H1 (cell line): ENCODE data around the gene EHBP1. TPM values are rescaled to one million over a fixed set of nuclear protein-coding genes. Genes with fewer than 3 reads are reported as not detected.

ENCODE experiments used
- CTCF ChIA-PET: fragments of 300-600 bp; sonication (Branson Sonifier 250); formaldehyde crosslinking; loops from one replicate; lab custom pipeline; 2021; ENCODE audit not compliant: partially characterized antibody; lab: Charles Lee
- POLR2A ChIA-PET: fragments of 300-600 bp; sonication (Branson Sonifier 250); formaldehyde crosslinking; loops from one replicate; lab custom pipeline; 2021; ENCODE audit warnings: inconsistent platforms; ENCODE audit not compliant: partially characterized antibody; lab: Charles Lee
- DNase-seq, 2 experiments: peaks; one replicate each; pipeline versions ENCODE4 v3.0.0 to v3.0.0-alpha.2; 2010 to 2022; ENCODE audit warnings: low spot score in 2 of 2, low read depth in 1 of 2, mixed read lengths in 1 of 2
- FAIRE-seq: peaks from 2 replicates; lab custom pipeline; 2011; peaks lifted over from hg19 to GRCh38; lab: Jason Lieb, UNC
- H2AFZ ChIP-seq: 2 replicates; pipeline ENCODE4 v1.8.1; 2012; ENCODE audit warnings: low read length, inconsistent platforms
- H2AK5ac ChIP-seq: 2 replicates; pipeline ENCODE4 v1.6.1; 2013; ENCODE audit warnings: low read depth, low read length
- H2BK120ac ChIP-seq: replicated peaks from 2 replicates; pipeline ENCODE3; 2013; ENCODE audit warnings: low read depth, low read length, inconsistent platforms
- H2BK12ac ChIP-seq: 2 replicates; pipeline ENCODE4 v1.6.1; 2013; ENCODE audit warnings: low read depth, low read length
- H2BK15ac ChIP-seq: 2 replicates; pipeline ENCODE4 v1.6.1; 2013; ENCODE audit warnings: low read length
- H2BK20ac ChIP-seq: 2 replicates; pipeline ENCODE4 v1.6.1; 2013; ENCODE audit warnings: low read length
- H2BK5ac ChIP-seq: 2 replicates; pipeline ENCODE4 v1.6.1; 2013; ENCODE audit warnings: low read depth, low read length
- H3K14ac ChIP-seq: 2 replicates; pipeline ENCODE4 v1.6.1; 2013; ENCODE audit warnings: inconsistent platforms; ENCODE audit not compliant: insufficient read length
- H3K18ac ChIP-seq: 2 replicates; pipeline ENCODE4 v1.6.1; 2013; ENCODE audit warnings: low read length; ENCODE audit errors: extremely low read depth
- H3K23ac ChIP-seq: 2 replicates; pipeline ENCODE4 v1.6.1; 2013; ENCODE audit warnings: inconsistent platforms; ENCODE audit not compliant: insufficient read length
- H3K23me2 ChIP-seq: 2 replicates; pipeline ENCODE4 v1.6.1; 2013; ENCODE audit warnings: low read depth, low read length
- H3K27ac ChIP-seq: 2 replicates; pipeline ENCODE4 v1.6.1; 2011; ENCODE audit warnings: low read depth, low read length, inconsistent platforms
- H3K27me3 ChIP-seq, 4 experiments: replicated peaks in 1 of 4; 1 replicate in 1 of 4; 2 replicates in 3 of 4; pipeline versions ENCODE4 v1.6.1 to v1.8.1; 2011 to 2013; ENCODE audit warnings: low read length in 3 of 4, mild to moderate bottlenecking in 3 of 4, inconsistent platforms in 2 of 4, mixed read lengths in 2 of 4, moderate library complexity in 1 of 4; ENCODE audit not compliant: control insufficient read depth in 3 of 4, insufficient read depth in 3 of 4; ENCODE audit errors: extremely low read depth in 1 of 4
- H3K36me3 ChIP-seq, 4 experiments: 2 replicates each; pipeline versions ENCODE4 v1.6.1 to v1.8.1; 2011 to 2013; ENCODE audit warnings: mild to moderate bottlenecking in 4 of 4, low read length in 3 of 4, moderate library complexity in 2 of 4, control low read depth in 1 of 4, inconsistent platforms in 1 of 4; ENCODE audit not compliant: insufficient read depth in 4 of 4, control insufficient read depth in 2 of 4
- H3K4ac ChIP-seq: replicated peaks from 2 replicates; pipeline ENCODE3; 2013; ENCODE audit warnings: low read length, low read depth, mixed read lengths, inconsistent platforms; ENCODE audit not compliant: insufficient read length
- H3K4me1 ChIP-seq, 4 experiments: replicated peaks in 1 of 4; 1 replicate in 1 of 4; 2 replicates in 3 of 4; pipeline versions ENCODE4 v1.6.1 to v1.8.1; 2011 to 2013; ENCODE audit warnings: low read length in 3 of 4, inconsistent platforms in 2 of 4, mixed read lengths in 1 of 4; ENCODE audit not compliant: insufficient read depth in 4 of 4, control insufficient read depth in 3 of 4
- H3K4me2 ChIP-seq, 2 experiments: 2 replicates each; pipeline versions ENCODE4 v1.6.1 to v1.8.1; 2011 to 2013; ENCODE audit warnings: low read depth in 2 of 2, low read length in 2 of 2, control low read depth in 1 of 2, inconsistent platforms in 1 of 2, mild to moderate bottlenecking in 1 of 2; ENCODE audit not compliant: insufficient read depth in 1 of 2
- H3K4me3 ChIP-seq, 4 experiments: fragments of 200-600, 300-600 bp in 1 of 4; sonication (generic), shearing (Covaris generic), sonication (Bioruptor Twin) in 1 of 4; 2 replicates each; pipeline versions ENCODE4 v1.5.1 to v1.8.1; 2011 to 2016; ENCODE audit warnings: low read length in 4 of 4, low read depth in 3 of 4, control low read depth in 2 of 4, inconsistent platforms in 2 of 4, mild to moderate bottlenecking in 2 of 4, mixed read lengths in 1 of 4, moderate library complexity in 1 of 4; ENCODE audit not compliant: insufficient read depth in 2 of 4; ENCODE audit errors: extremely low read depth in 1 of 4
- H3K56ac ChIP-seq: replicated peaks from 2 replicates; pipeline ENCODE3; 2013; ENCODE audit warnings: low read depth, mild to moderate bottlenecking, mixed read lengths, low read length, inconsistent platforms; ENCODE audit not compliant: insufficient read length
- H3K79me1 ChIP-seq: 2 replicates; pipeline ENCODE4 v1.6.1; 2013; ENCODE audit warnings: low read depth, low read length, control low read depth
- H3K79me2 ChIP-seq, 2 experiments: 2 replicates each; pipeline versions ENCODE4 v1.6.1 to v1.8.1; 2012 to 2013; ENCODE audit warnings: low read length in 2 of 2, mild to moderate bottlenecking in 2 of 2, inconsistent platforms in 1 of 2; ENCODE audit not compliant: insufficient read depth in 2 of 2, control insufficient read depth in 1 of 2
- H3K9ac ChIP-seq, 4 experiments: replicated peaks in 1 of 4; 1 replicate in 1 of 4; 2 replicates in 3 of 4; pipeline versions ENCODE4 v1.6.1 to v1.8.1; 2011 to 2013; ENCODE audit warnings: low read depth in 3 of 4, low read length in 3 of 4, control low read depth in 2 of 4, mild to moderate bottlenecking in 2 of 4, moderate library complexity in 2 of 4, inconsistent platforms in 1 of 4; ENCODE audit errors: extremely low read depth in 1 of 4
- H3K9me3 ChIP-seq, 2 experiments: 2 replicates each; pipeline versions ENCODE4 v1.6.1 to v1.8.1; 2012 to 2013; ENCODE audit warnings: mild to moderate bottlenecking in 2 of 2, moderate library complexity in 2 of 2, control low read depth in 1 of 2, inconsistent platforms in 1 of 2, low read depth in 1 of 2, low read length in 1 of 2, mixed read lengths in 1 of 2; ENCODE audit not compliant: insufficient read depth in 2 of 2
- H4K20me1 ChIP-seq, 2 experiments: replicated peaks in 1 of 2; 2 replicates each; pipeline versions ENCODE3 to v1.8.1; 2011 to 2013; ENCODE audit warnings: inconsistent platforms in 2 of 2, low read length in 2 of 2, mild to moderate bottlenecking in 1 of 2; ENCODE audit not compliant: insufficient read depth in 2 of 2, control insufficient read depth in 1 of 2
- H4K5ac ChIP-seq: 2 replicates; pipeline ENCODE4 v1.6.1; 2013; ENCODE audit warnings: low read length, low read depth, mixed read lengths, inconsistent platforms; ENCODE audit not compliant: insufficient read length
- H4K8ac ChIP-seq: 2 replicates; pipeline ENCODE4 v1.8.0; 2013; ENCODE audit warnings: mild to moderate bottlenecking, moderate library complexity, low read length, inconsistent platforms; ENCODE audit not compliant: insufficient read depth; ENCODE audit errors: extremely low read depth
- H4K91ac ChIP-seq: replicated peaks from 2 replicates; pipeline ENCODE3; 2013; ENCODE audit warnings: low read length, mixed read lengths, inconsistent platforms; ENCODE audit not compliant: insufficient read length
- BACH1 ChIP-seq: IDR thresholded peaks from 2 replicates; pipeline ENCODE4 v1.6.1; 2012; ENCODE audit warnings: low read length, improper control_type of control experiment
- BRCA1 ChIP-seq: IDR thresholded peaks from 2 replicates; pipeline ENCODE4 v1.6.1; 2012; ENCODE audit warnings: low read depth, low read length, improper control_type of control experiment
- CTBP2 ChIP-seq: IDR thresholded peaks from 2 replicates; pipeline ENCODE4 v1.7.0; 2011; ENCODE audit warnings: borderline replicate concordance, mild to moderate bottlenecking, moderate library complexity, mixed read lengths, low read length; ENCODE audit not compliant: insufficient read depth, insufficient read length
- EGR1 ChIP-seq: IDR thresholded peaks from 2 replicates; pipeline ENCODE4 v1.6.1; 2011; ENCODE audit warnings: low read depth, low read length, borderline replicate concordance
- EP300 ChIP-seq, 2 experiments: IDR thresholded peaks; 1 replicate in 1 of 2; 2 replicates in 1 of 2; pipeline ENCODE4 v1.6.1; 2011 to 2012; ENCODE audit warnings: low read depth in 2 of 2, low read length in 2 of 2, mild to moderate bottlenecking in 2 of 2, borderline replicate concordance in 1 of 2, inconsistent platforms in 1 of 2, moderate library complexity in 1 of 2
- MAFK ChIP-seq: IDR thresholded peaks from 2 replicates; pipeline ENCODE4 v1.6.1; 2012; ENCODE audit warnings: low read depth, mild to moderate bottlenecking, improper control_type of control experiment, low read length
- RAD21 ChIP-seq, 2 experiments: IDR thresholded peaks in 1 of 2; conservative IDR thresholded peaks in 1 of 2; 2 replicates each; pipeline ENCODE4 v1.6.1; 2011; ENCODE audit warnings: low read depth in 2 of 2, low read length in 2 of 2, improper control_type of control experiment in 1 of 2, inconsistent platforms in 1 of 2, mild to moderate bottlenecking in 1 of 2, moderate library complexity in 1 of 2
- SIN3A ChIP-seq, 2 experiments: IDR thresholded peaks in 1 of 2; conservative IDR thresholded peaks in 1 of 2; 2 replicates each; pipeline ENCODE4 v1.6.1; 2011 to 2012; ENCODE audit warnings: low read length in 2 of 2, improper control_type of control experiment in 1 of 2, low read depth in 1 of 2, mild to moderate bottlenecking in 1 of 2
- SRF ChIP-seq: IDR thresholded peaks from 2 replicates; pipeline ENCODE4 v1.6.1; 2011; ENCODE audit warnings: mild to moderate bottlenecking, low read depth, low read length, moderate library complexity
- TAF1 ChIP-seq: IDR thresholded peaks from 2 replicates; pipeline ENCODE4 v1.6.1; 2011; ENCODE audit warnings: mild to moderate bottlenecking, low read depth, low read length
- TEAD4 ChIP-seq: IDR thresholded peaks from 2 replicates; pipeline ENCODE4 v1.6.1; 2012; ENCODE audit warnings: low read depth, low read length, inconsistent platforms, mixed read lengths
- YY1 ChIP-seq: IDR thresholded peaks from 2 replicates; pipeline ENCODE4 v1.6.1; 2011; ENCODE audit warnings: low read depth, mild to moderate bottlenecking, low read length
- polyA plus RNA-seq, 7 experiments: library from polyadenylated mRNA; depleted of rRNA in 3 of 7; stranded (reverse) in 5 of 7; unstranded in 2 of 7; fragments of >200 nt in 5 of 7; fragments of 200-250 nt in 2 of 7; gene quantifications; 1 replicate in 5 of 7; 2 replicates in 1 of 7; 4 replicates in 1 of 7; pipeline versions ENCODE4 v1.2.1 to v1.2.3, GENCODE V29; 2011 to 2013; ENCODE audit warnings: missing spikeins in 2 of 7, mixed read lengths in 2 of 7
- total RNA-seq: library from RNA; stranded (reverse); fragmentation: NEBNext Ultra II Directional; extraction: Animal tissue kit (Norgen Biotek cat#: 25700); gene quantifications from 2 replicates; pipeline ENCODE4 v1.2.1, GENCODE V29; 2021

The EHBP1 gene
- total and polyA plus RNA-seq, 2 of the 8 experiments (the other 6 are each of a cell fraction or from before 2014, with no cell fraction given) = 12.0 to 64.1 TPM

- H3K4ac ChIP-seq = no peak overlapping the region
- no peak overlapping the region for H4K5ac ChIP-seq
- CTCF ChIA-PET = interaction anchor here (0.9 to 1.3 kb wide), 2 partner anchors 243 to 263 kb away, joined by 3 read pairs; no protein-coding TSS in a partner anchor
- DNase-seq (no peak), FAIRE-seq (no peak)
- H2BK120ac ChIP-seq = no peak overlapping the region
- H2BK15ac ChIP-seq = no peak overlapping the region
- H3K36me3 ChIP-seq = no peaks in the 10 kb centered on the region
- H4K8ac ChIP-seq = no peak overlapping the region
- H3K27ac ChIP-seq = no peak overlapping the region
- H2AK5ac ChIP-seq = no peak overlapping the region
- no peak overlapping the region for H2AFZ ChIP-seq
- no peak overlapping the region for H3K23ac ChIP-seq
- no peak overlapping the region for H2BK5ac ChIP-seq
- peaks cover 4 to 92% of the 10 kb centered on the region in 2 experiments; a peak in 3 of 4 replicates for H3K79me2 ChIP-seq
- no peak overlapping the region for H4K91ac ChIP-seq
- no peak overlapping the region for H3K18ac ChIP-seq
- no peaks in the 10 kb centered on the region for H3K23me2 ChIP-seq
- no peaks in the 10 kb centered on the region for H3K9me3 ChIP-seq
- H3K56ac ChIP-seq = no peak overlapping the region
- no peaks in the 10 kb centered on the region for H3K79me1 ChIP-seq
- H3K4me2 ChIP-seq = no peak overlapping the region
- H3K27me3 ChIP-seq = no peaks in the 10 kb centered on the region
- no peak overlapping the region for H3K9ac ChIP-seq
- no peak overlapping the region for H3K14ac ChIP-seq
- H3K4me1 ChIP-seq = peaks cover 0 to 2% (median under 1%) of the 10 kb centered on the region in 4 experiments; a peak in 2 of 7 replicates
- H4K20me1 ChIP-seq = peaks cover 0 to 3% of the 10 kb centered on the region in 2 experiments
- H2BK20ac ChIP-seq = no peak overlapping the region
- POLR2A ChIA-PET = interaction anchor here (0.7 kb wide), 1 partner anchor 11 kb away, joined by 3 read pairs; no protein-coding TSS in a partner anchor
- H2BK12ac ChIP-seq = no peak overlapping the region
- H3K4me3 ChIP-seq = no peak overlapping the region
- TF ChIP-seq BACH1 = no peak
- no peak for TF ChIP-seq BRCA1
- TF ChIP-seq SRF = no peak
- no peak for TF ChIP-seq CTBP2
- TF ChIP-seq YY1 = no peak
- no peak for TF ChIP-seq RAD21 (IDR thresholded peaks at IDR 0.05 in 1 of 2, conservative IDR thresholded peaks at IDR 0.05 in 1 of 2; ENCODE audit: low read depth in 2 of 2, low read length in 2 of 2)
- TF ChIP-seq MAFK = no peak
- no peak for TF ChIP-seq TAF1
- no peak for TF ChIP-seq EGR1
- TF ChIP-seq EP300 (IDR thresholded peaks at IDR 0.05; ENCODE audit: borderline replicate concordance in 1 of 2, low read depth in 2 of 2, low read length in 2 of 2) = no peak
- no peak for TF ChIP-seq TEAD4
- TF ChIP-seq SIN3A (conservative IDR thresholded peaks at IDR 0.05 in 1 of 2, IDR thresholded peaks at IDR 0.05 in 1 of 2; ENCODE audit: low read depth in 1 of 2, low read length in 2 of 2) = no peak
Measured at GRCh38 chr2:62719757-62720156, 14.2 kb downstream of the EHBP1 start.
